ENCODE results near the gene NCOA1.

The NCOA1 gene

GRCh38 chr2:24717263-24717951 lies 226.4 kb downstream of the NCOA1 start:
- Histone ChIP-seq H3K9me2 (replicated peaks; ENCODE audit: control insufficient read depth, low read length) (no peaks in the 10 kb centered on the region), H4K20me1 (ENCODE audit: control insufficient read depth, insufficient read depth, low read depth, low read length) (no peaks in the 10 kb centered on the region), H3F3A (ENCODE audit: control insufficient read depth, insufficient read depth) (no peaks in the 10 kb centered on the region), H3K4me2 (ENCODE audit: low read length) (no peak overlapping the region), H3K4me1 (ENCODE audit: control insufficient read depth, low read length) (no peaks in the 10 kb centered on the region), H3K4me3 (ENCODE audit: low read length) (no peak overlapping the region), H3K79me2 (ENCODE audit: control insufficient read depth, low read length) (no peaks in the 10 kb centered on the region), H3K27me3 (ENCODE audit: control insufficient read depth, low read length) (no peaks in the 10 kb centered on the region), H3K9me3 (ENCODE audit: control insufficient read depth, insufficient read depth, low read length) (no peaks in the 10 kb centered on the region), H3K27ac (ENCODE audit: low read depth, low read length) (no peak overlapping the region), H3K36me3 (ENCODE audit: control insufficient read depth, low read length) (no peaks in the 10 kb centered on the region)
- TF ChIP-seq CTCF (IDR thresholded peaks at IDR 0.05; ENCODE audit: low read depth, low read length, poor library complexity, severe bottlenecking) (no peak), EZH2phosphoT487 (IDR thresholded peaks at IDR 0.05; ENCODE audit: borderline replicate concordance, low read length) (no peak)

- no peaks in the 10 kb centered on the region for H3K36me3 ChIP-seq (ENCODE audit: control insufficient read depth, low read length)
- H3K9me2 ChIP-seq (replicated peaks; ENCODE audit: control insufficient read depth, low read length) = no peaks in the 10 kb centered on the region
- H3K27me3 ChIP-seq (ENCODE audit: control insufficient read depth, low read length) = no peaks in the 10 kb centered on the region
- no peaks in the 10 kb centered on the region for H3K4me1 ChIP-seq (ENCODE audit: control insufficient read depth, low read length)
- H4K20me1 ChIP-seq (ENCODE audit: control insufficient read depth, insufficient read depth, low read depth, low read length) = no peaks in the 10 kb centered on the region
- TF ChIP-seq EZH2phosphoT487 (IDR thresholded peaks at IDR 0.05; ENCODE audit: borderline replicate concordance, low read length) (no peak), CTCF (IDR thresholded peaks at IDR 0.05; ENCODE audit: low read depth, low read length, poor library complexity, severe bottlenecking) (no peak)
- no peak overlapping the region for H3K27ac ChIP-seq (ENCODE audit: low read depth, low read length)
- no peak overlapping the region for H3K4me2 ChIP-seq (ENCODE audit: low read length)
- H3K79me2 ChIP-seq (ENCODE audit: control insufficient read depth, low read length) = no peaks in the 10 kb centered on the region
- no peak overlapping the region for H3K4me3 ChIP-seq (ENCODE audit: low read length)
- no peaks in the 10 kb centered on the region for H3K9me3 ChIP-seq (ENCODE audit: control insufficient read depth, insufficient read depth, low read length)
- H3F3A ChIP-seq (ENCODE audit: control insufficient read depth, insufficient read depth) = no peaks in the 10 kb centered on the region
Measured at GRCh38 chr2:24720310-24720709, 229.3 kb downstream of the NCOA1 start.

GRCh38 chr2:24721470-24721869 lies 230.4 kb downstream of the NCOA1 start:
- no peak overlapping the region for H3K4me3 ChIP-seq (ENCODE audit: low read length)

More at GRCh38 chr2:24721470-24721869, 230.4 kb downstream of the NCOA1 start:
- Histone ChIP-seq H3F3A (ENCODE audit: control insufficient read depth, insufficient read depth) (no peaks in the 10 kb centered on the region), H3K36me3 (ENCODE audit: control insufficient read depth, low read length) (no peaks in the 10 kb centered on the region), H3K9me2 (replicated peaks; ENCODE audit: control insufficient read depth, low read length) (no peaks in the 10 kb centered on the region), H3K79me2 (ENCODE audit: control insufficient read depth, low read length) (no peaks in the 10 kb centered on the region), H3K27ac (ENCODE audit: low read depth, low read length) (no peak overlapping the region), H4K20me1 (ENCODE audit: control insufficient read depth, insufficient read depth, low read depth, low read length) (no peaks in the 10 kb centered on the region), H3K4me2 (ENCODE audit: low read length) (no peak overlapping the region), H3K9me3 (ENCODE audit: control insufficient read depth, insufficient read depth, low read length) (no peaks in the 10 kb centered on the region), H3K4me1 (ENCODE audit: control insufficient read depth, low read length) (peaks cover 4% of the 10 kb centered on the region), H3K27me3 (ENCODE audit: control insufficient read depth, low read length) (no peaks in the 10 kb centered on the region)
- TF ChIP-seq CTCF (IDR thresholded peaks at IDR 0.05; ENCODE audit: low read depth, low read length, poor library complexity, severe bottlenecking) (no peak), EZH2phosphoT487 (IDR thresholded peaks at IDR 0.05; ENCODE audit: borderline replicate concordance, low read length) (no peak)
